DMS114 treated with DMSO at 0.1 percent for 48 hours (cell line): ENCODE measurements around the gene UPP2.

ENCODE experiments used
- DNase-seq: peaks from one replicate; lab custom pipeline; 2025; ENCODE audit not compliant: unreplicated experiment; lab: John Stamatoyannopoulos, UW

UPP2 gene

GRCh38 chr2:158101384-158101926 lies at the start of gene UPP2:
UPP2 (plus strand) TSS chr2:158101876; CDS start chr2:158102064, 188 bp downstream.
- no peak for DNase-seq

- no peak for DNase-seq
Measured at GRCh38 chr2:158052761-158053160, 48.9 kb upstream of the UPP2 start.

GRCh38 chr2:158056875-158057274 lies 44.8 kb upstream of the UPP2 start:
- DNase-seq: no peak

- DNase-seq: no peak
Measured at GRCh38 chr2:158060160-158060834, 41.4 kb upstream of the UPP2 start.

GRCh38 chr2:158060835-158061435 lies 40.7 kb upstream of the UPP2 start:
- no peak for DNase-seq

- DNase-seq: no peak
Measured at GRCh38 chr2:158061763-158062162, 39.9 kb upstream of the UPP2 start.

- DNase-seq: no peak
Measured at GRCh38 chr2:158066046-158066713, 35.5 kb upstream of the UPP2 start.

GRCh38 chr2:158071018-158071417 lies 30.7 kb upstream of the UPP2 start:
- DNase-seq: no peak

- DNase-seq: no peak
Measured at GRCh38 chr2:158072361-158072760, 29.3 kb upstream of the UPP2 start.

- no peak for DNase-seq
Measured at GRCh38 chr2:158079672-158080071, 22.0 kb upstream of the UPP2 start.

GRCh38 chr2:158088093-158088492 lies 13.6 kb upstream of the UPP2 start:
- DNase-seq: no peak

GRCh38 chr2:158089322-158089721 lies 12.4 kb upstream of the UPP2 start:
- no peak for DNase-seq

- no peak for DNase-seq
Measured at GRCh38 chr2:158091647-158092046, 10.0 kb upstream of the UPP2 start.

- no peak for DNase-seq
Measured at GRCh38 chr2:158094487-158095092, 7.1 kb upstream of the UPP2 start.

GRCh38 chr2:158095269-158095668 lies 6.4 kb upstream of the UPP2 start:
- DNase-seq: no peak

GRCh38 chr2:158095912-158096311 lies 5.8 kb upstream of the UPP2 start:
- no peak for DNase-seq

- DNase-seq: no peak
Measured at GRCh38 chr2:158097481-158097880, 4.2 kb upstream of the UPP2 start.

GRCh38 chr2:158098178-158098577 lies 3.5 kb upstream of the UPP2 start:
- no peak for DNase-seq

- DNase-seq: no peak
Measured at GRCh38 chr2:158099716-158100115, 2.0 kb upstream of the UPP2 start.

- DNase-seq: no peak
Measured at GRCh38 chr2:158100411-158100810, 1.3 kb upstream of the UPP2 start.

GRCh38 chr2:158102446-158102845 lies 770 bp downstream of the UPP2 start:
- DNase-seq: no peak
